Esophagus muscularis mucosa (tissue), 4 donors: Measurements from ENCODE around the gene TNFRSF1B. TPM values are rescaled to one million over a fixed set of nuclear protein-coding genes. Genes with fewer than 3 reads are reported as not detected.

ENCODE experiments used
- DNase-seq: peaks from one replicate; pipeline ENCODE4 v3.0.0-alpha.2; 2017; ENCODE audit errors: extremely low spot score
- H3K27ac ChIP-seq, 4 donors: fragments of 200-600 bp; sonication (generic); replicated peaks in 1 of 4; 1 replicate in 3 of 4; 2 replicates in 1 of 4; pipeline ENCODE4 v1.5.1; 2016 to 2019; ENCODE audit warnings: mild to moderate bottlenecking in 1 of 4
- H3K27me3 ChIP-seq, 4 donors: fragments of 200-600 bp; sonication (generic); one replicate each; pipeline versions ENCODE4 v1.5.1 to v1.6.0; 2016 to 2019
- H3K36me3 ChIP-seq, 4 donors: fragments of 200-600 bp; sonication (generic); one replicate each; pipeline ENCODE4 v1.5.1; 2016 to 2019
- H3K4me1 ChIP-seq, 4 donors: fragments of 200-600 bp; sonication (generic); one replicate each; pipeline ENCODE4 v1.5.1; 2016 to 2019
- H3K4me3 ChIP-seq, 4 donors: fragments of 200-600 bp; sonication (generic); 1 replicate in 2 of 4; 2 replicates in 2 of 4; pipeline ENCODE4 v1.5.1; 2016 to 2019; ENCODE audit warnings: mild to moderate bottlenecking in 4 of 4, moderate library complexity in 1 of 4
- H3K9me3 ChIP-seq, 4 donors: fragments of 200-600 bp; sonication (generic); 1 replicate in 3 of 4; 2 replicates in 1 of 4; pipeline ENCODE4 v1.5.1; 2016 to 2019
- CTCF ChIP-seq, 3 experiments: fragments of 200-600 bp in 2 of 3; fragments of 450-650 bp in 1 of 3; sonication (generic) in 2 of 3; IDR thresholded peaks; one replicate each; pipeline ENCODE4 v1.5.1; 2017 to 2019; ENCODE audit warnings: antibody characterized with exemption in 3 of 3, mild to moderate bottlenecking in 2 of 3, moderate library complexity in 1 of 3
- EP300 ChIP-seq: sonication (generic); formaldehyde crosslinking; IDR thresholded peaks from one replicate; pipeline ENCODE4 v1.6.1; 2017; ENCODE audit warnings: antibody characterized with exemption
- POLR2A ChIP-seq: fragments of 450-650 bp; IDR thresholded peaks from one replicate; pipeline ENCODE4 v1.6.1; 2017; ENCODE audit warnings: antibody characterized with exemption, moderate library complexity, mild to moderate bottlenecking, low read depth
- POLR2AphosphoS5 ChIP-seq, 2 donors: sonication (generic); formaldehyde crosslinking; IDR thresholded peaks; one replicate each; pipeline ENCODE4 v1.6.1; 2017; ENCODE audit warnings: antibody characterized with exemption in 2 of 2
- WGBS: methylation state at CpG from one replicate; pipeline ENCODE4 v1.1.5; 2018; 5-methylcytosine and 5-hydroxymethylcytosine counted together
- intact Hi-C: fragments of 100-400 bp; cut with DNase I; formaldehyde crosslinking; loops from one replicate; pipeline ENCODE4 v1.15.1; 2023
- total RNA-seq, 4 donors: library from RNA; depleted of rRNA; stranded (reverse); fragments of >200 nt; gene quantifications; one replicate each; pipeline versions ENCODE4 v1.1.0 to v1.2.1, GENCODE V29; 2016

The TNFRSF1B gene
- total RNA-seq, 4 donors from 2014 or later = 15.4 to 55.5 (median 32.4) TPM

GRCh38 chr1:12204140-12204539, 37.3 kb downstream of the TNFRSF1B start:
- H3K4me3 ChIP-seq = no peak overlapping the region
- H3K27me3 ChIP-seq = peaks cover 0 to 6% (median 0%) of the 10 kb centered on the region in 4 donors
- H3K36me3 ChIP-seq = peaks cover 6 to 84% (median 45%) of the 10 kb centered on the region in 4 donors
- DNase-seq = no peak
- 96% methylated on average over 7 of the region's 7 CpGs for WGBS
- intact Hi-C loops = no loop called here
- no peak overlapping the region for H3K27ac ChIP-seq
- peaks cover 7 to 13% (median 10%) of the 10 kb centered on the region in 4 donors for H3K4me1 ChIP-seq
- no peak for TF ChIP-seq POLR2AphosphoS5 (IDR thresholded peaks at IDR 0.05)
- H3K9me3 ChIP-seq = no peaks in the 10 kb centered on the region

- H3K36me3 ChIP-seq = peaks cover 6 to 75% (median 41%) of the 10 kb centered on the region in 4 donors
Measured at GRCh38 chr1:12204754-12205658, 38.2 kb downstream of the TNFRSF1B start.

GRCh38 chr1:12206238-12206637, 39.4 kb downstream of the TNFRSF1B start:
- H3K36me3 ChIP-seq = peaks cover 6 to 63% (median 34%) of the 10 kb centered on the region in 4 donors
- H3K4me1 ChIP-seq = peaks cover 8 to 16% (median 12%) of the 10 kb centered on the region in 4 donors
- 95% methylated on average over 4 of the region's 5 CpGs for WGBS
- no peaks in the 10 kb centered on the region for H3K27me3 ChIP-seq
- DNase-seq = no peak
- H3K27ac ChIP-seq = no peak overlapping the region
- H3K9me3 ChIP-seq = no peaks in the 10 kb centered on the region
- no peak overlapping the region for H3K4me3 ChIP-seq
- TF ChIP-seq EP300 = no peak
- no peak for TF ChIP-seq CTCF (IDR thresholded peaks at IDR 0.05)
- no peak for TF ChIP-seq POLR2A
- no peak for TF ChIP-seq POLR2AphosphoS5 (IDR thresholded peaks at IDR 0.05)
- intact Hi-C loops = no loop called here

More at GRCh38 chr1:12204754-12205658, 38.2 kb downstream of the TNFRSF1B start:
- H3K27me3 ChIP-seq = no peaks in the 10 kb centered on the region
- H3K27ac ChIP-seq = no peak overlapping the region
- H3K9me3 ChIP-seq = no peaks in the 10 kb centered on the region
- peaks cover 8 to 16% (median 12%) of the 10 kb centered on the region in 4 donors for H3K4me1 ChIP-seq
- 90% methylated on average over 7 of the region's 7 CpGs for WGBS
- TF ChIP-seq CTCF (IDR thresholded peaks at IDR 0.05) (no peak), POLR2A (no peak)
- no peak overlapping the region for H3K4me3 ChIP-seq
- no peak for DNase-seq
- intact Hi-C loops = no loop called here

GRCh38 chr1:12206792-12207424, 40.1 kb downstream of the TNFRSF1B start:
- no peak overlapping the region for H3K4me3 ChIP-seq
- WGBS = 83% methylated on average over 13 of the region's 17 CpGs
- peaks cover 4 to 56% (median 31%) of the 10 kb centered on the region in 4 donors for H3K36me3 ChIP-seq
- peaks cover 8 to 16% (median 12%) of the 10 kb centered on the region in 4 donors for H3K4me1 ChIP-seq
- H3K9me3 ChIP-seq = no peaks in the 10 kb centered on the region
- TF ChIP-seq POLR2AphosphoS5 (IDR thresholded peaks at IDR 0.05) = no peak
- no peak for TF ChIP-seq CTCF (IDR thresholded peaks at IDR 0.05)
- TF ChIP-seq POLR2A = no peak
- intact Hi-C loops = no loop called here
- no peaks in the 10 kb centered on the region for H3K27me3 ChIP-seq
- H3K27ac ChIP-seq = no peak overlapping the region
- DNase-seq = no peak

GRCh38 chr1:12208271-12208670, 41.5 kb downstream of the TNFRSF1B start:
- Histone ChIP-seq H3K4me1 (peaks cover 8 to 16% (median 12%) of the 10 kb centered on the region in 4 donors), H3K36me3 (peaks cover 0 to 42% (median 20%) of the 10 kb centered on the region in 4 donors), H3K9me3 (no peaks in the 10 kb centered on the region), H3K27ac (no peak overlapping the region), H3K27me3 (no peaks in the 10 kb centered on the region), H3K4me3 (no peak overlapping the region)
- intact Hi-C loops = no loop called here
- 73% methylated on average over 6 of the region's 6 CpGs for WGBS
- TF ChIP-seq POLR2A (no peak), POLR2AphosphoS5 (IDR thresholded peaks at IDR 0.05) (no peak), CTCF (IDR thresholded peaks at IDR 0.05) (no peak), EP300 (no peak)
- no peak for DNase-seq
